ENCODE results near the gene PRKX. TPM values are rescaled to one million over a fixed set of nuclear protein-coding genes. Genes with fewer than 3 reads are reported as not detected.

PRKX gene
- total RNA-seq (2021; ENCODE audit: unreplicated experiment), result 20.5 TPM
- polyA plus RNA-seq (2012; ENCODE audit: insufficient read length), result 10.9 TPM
- percentile 51 among the genes with signal in this experiment for Bru-seq, nascent RNA
- BruChase-seq, experiment 1, labeled RNA remaining after a 2-hour chase, result percentile 52 among the genes with signal in this experiment
- percentile 59 among the genes with signal in this experiment for BruChase-seq, experiment 2, labeled RNA remaining after a 6-hour chase
- long read RNA-seq, full-length matches to known transcripts, result 13 of 35 reads
- long read RNA-seq, partial matches to known transcripts, result 2 of 35 reads
- long read RNA-seq, other reads (novel, unspliced or antisense), result 20 of 35 reads

DNA sequence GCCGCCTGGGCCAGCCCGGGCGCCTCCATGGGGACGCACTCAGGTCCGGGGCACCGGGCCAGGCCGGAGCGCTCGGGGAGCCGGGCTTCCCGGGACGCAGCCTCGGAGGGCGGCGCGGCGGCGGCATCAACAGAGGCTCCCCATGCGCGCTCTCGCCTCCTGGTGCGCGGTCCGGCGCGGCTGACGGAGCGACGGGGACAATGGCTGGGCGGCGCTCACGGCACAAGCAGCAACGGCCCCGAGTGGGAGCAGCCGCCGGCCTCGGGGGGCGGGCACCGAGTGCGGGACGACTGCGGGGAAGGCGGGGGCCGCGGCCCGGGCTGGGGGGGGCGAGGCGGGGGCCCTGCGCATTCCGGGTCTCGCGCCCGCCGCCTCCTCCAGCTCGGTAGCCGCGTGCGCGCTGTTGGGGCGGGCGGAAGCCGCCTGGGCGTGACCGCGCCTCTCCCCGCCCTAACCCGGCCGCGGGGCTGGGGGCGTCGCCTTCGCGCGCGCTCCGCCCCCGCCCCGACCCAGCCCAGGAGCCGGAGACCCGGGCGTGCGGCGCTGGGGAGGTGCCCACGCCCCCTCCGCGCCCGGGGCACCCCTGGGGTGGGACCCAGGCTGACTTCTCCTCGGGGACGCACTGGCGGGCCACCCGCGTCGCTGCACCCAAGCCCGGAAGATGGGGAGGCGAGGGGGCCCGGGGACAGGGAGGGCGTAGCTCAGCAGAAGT lies at the start of gene PRKX:
Gene PRKX (minus strand): TSS at position 425 of the 712 bp plus-strand sequence. CDS start 396 bp downstream, at position 29.
- Histone ChIP-seq H3K9me3 (ENCODE audit: control insufficient read depth, insufficient read depth, low read depth, low read length) (no peaks in the 10 kb centered on the region), H3K36me3 (ENCODE audit: control insufficient read depth, insufficient read depth, low read length) (no peaks in the 10 kb centered on the region), H3K4me1 (ENCODE audit: control insufficient read depth, insufficient read depth, low read length) (no peaks in the 10 kb centered on the region), H3K27me3 (ENCODE audit: control insufficient read depth, insufficient read depth, low read length) (no peaks in the 10 kb centered on the region), H3K27ac (ENCODE audit: low read length) (no peak within 1 kb of the TSS; the same call in 1 of the 2 replicates), H3K4me3 (ENCODE audit: low read depth in 2 of 2, low read length in 2 of 2) (peak within 1 kb of the TSS; percentile 50 to 54)
- intact Hi-C loops (cut with micrococcal nuclease; ENCODE audit: unreplicated experiment) (no loop called here), in situ Hi-C loops (cut with HindIII; ENCODE audit: low pct_unique_long_range_greater_than_20kb, low sequenced_read_pairs) (no loop called here)
- no TSS peak for BruUV-seq (replicated peaks)
- ATAC-seq, result peak; percentile 97
- no peak for DNase-seq (ENCODE audit: low read depth, low spot score)
- ChIA-PET CTCF (no interaction called here), POLR2A (no interaction called here)
- TF ChIP-seq REST (IDR thresholded peaks at IDR 0.05; ENCODE audit: insufficient read depth in 1 of 2, low read depth in 2 of 2, low read length in 1 of 2), result no peak
- no peak for TF ChIP-seq TCF7L2 (IDR thresholded peaks at IDR 0.05; ENCODE audit: low read depth, low read length)
- TF ChIP-seq POLR2AphosphoS5 (IDR thresholded peaks at IDR 0.05; ENCODE audit: low read depth, low read length), result no peak
- TF ChIP-seq, protein P1, sequence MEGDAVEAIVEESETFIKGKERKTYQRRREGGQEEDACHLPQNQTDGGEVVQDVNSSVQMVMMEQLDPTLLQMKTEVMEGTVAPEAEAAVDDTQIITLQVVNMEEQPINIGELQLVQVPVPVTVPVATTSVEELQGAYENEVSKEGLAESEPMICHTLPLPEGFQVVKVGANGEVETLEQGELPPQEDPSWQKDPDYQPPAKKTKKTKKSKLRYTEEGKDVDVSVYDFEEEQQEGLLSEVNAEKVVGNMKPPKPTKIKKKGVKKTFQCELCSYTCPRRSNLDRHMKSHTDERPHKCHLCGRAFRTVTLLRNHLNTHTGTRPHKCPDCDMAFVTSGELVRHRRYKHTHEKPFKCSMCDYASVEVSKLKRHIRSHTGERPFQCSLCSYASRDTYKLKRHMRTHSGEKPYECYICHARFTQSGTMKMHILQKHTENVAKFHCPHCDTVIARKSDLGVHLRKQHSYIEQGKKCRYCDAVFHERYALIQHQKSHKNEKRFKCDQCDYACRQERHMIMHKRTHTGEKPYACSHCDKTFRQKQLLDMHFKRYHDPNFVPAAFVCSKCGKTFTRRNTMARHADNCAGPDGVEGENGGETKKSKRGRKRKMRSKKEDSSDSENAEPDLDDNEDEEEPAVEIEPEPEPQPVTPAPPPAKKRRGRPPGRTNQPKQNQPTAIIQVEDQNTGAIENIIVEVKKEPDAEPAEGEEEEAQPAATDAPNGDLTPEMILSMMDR (IDR thresholded peaks at IDR 0.05), result no peak
- no peak for TF ChIP-seq SIN3A (IDR thresholded peaks at IDR 0.05; ENCODE audit: borderline replicate concordance, insufficient read depth, low read depth, low read length)

- TF ChIP-seq, protein P1 (IDR thresholded peaks at IDR 0.05), result no peak
- TF ChIP-seq REST (IDR thresholded peaks at IDR 0.05; ENCODE audit: insufficient read depth in 1 of 2, low read depth in 2 of 2, low read length in 1 of 2) (no peak), POLR2AphosphoS5 (IDR thresholded peaks at IDR 0.05; ENCODE audit: low read depth, low read length) (no peak), TCF7L2 (IDR thresholded peaks at IDR 0.05; ENCODE audit: low read depth, low read length) (no peak), SIN3A (IDR thresholded peaks at IDR 0.05; ENCODE audit: borderline replicate concordance, insufficient read depth, low read depth, low read length) (no peak)
- DNase-seq (ENCODE audit: low read depth, low spot score) (no peak), ATAC-seq (no peak)
- in situ Hi-C loops (cut with HindIII; ENCODE audit: low pct_unique_long_range_greater_than_20kb, low sequenced_read_pairs), result no loop called here
- H3K4me1 ChIP-seq (ENCODE audit: control insufficient read depth, insufficient read depth, low read length), result no peaks in the 10 kb centered on the region
- no peaks in the 10 kb centered on the region for H3K9me3 ChIP-seq (ENCODE audit: control insufficient read depth, insufficient read depth, low read depth, low read length)
- no peak overlapping the region for H3K27ac ChIP-seq (ENCODE audit: low read length)
- CTCF ChIA-PET, result no interaction called here
- POLR2A ChIA-PET, result no interaction called here
- BruUV-seq (replicated peaks), result no TSS peak
- H3K4me3 ChIP-seq (ENCODE audit: low read depth in 2 of 2, low read length in 2 of 2), result no peak overlapping the region
- no peaks in the 10 kb centered on the region for H3K36me3 ChIP-seq (ENCODE audit: control insufficient read depth, insufficient read depth, low read length)
- intact Hi-C loops (cut with micrococcal nuclease; ENCODE audit: unreplicated experiment), result no loop called here
- no peaks in the 10 kb centered on the region for H3K27me3 ChIP-seq (ENCODE audit: control insufficient read depth, insufficient read depth, low read length)
These were observed 49.7 kb upstream of the PRKX start for GRCh38 chrX:3763111-3763510.
